ENCODE data around the gene CPA4.

CPA4 gene

GRCh38 chr7:130275826-130276297, 17.1 kb upstream of the CPA4 start:
- no peak for DNase-seq

GRCh38 chr7:130276796-130277762, 15.9 kb upstream of the CPA4 start:
- DNase-seq: no peak

- no peak for DNase-seq
Measured at GRCh38 chr7:130277763-130278643, 15.0 kb upstream of the CPA4 start.

GRCh38 chr7:130278860-130279259, 14.1 kb upstream of the CPA4 start:
- DNase-seq: no peak

GRCh38 chr7:130279286-130279685, 13.7 kb upstream of the CPA4 start:
- DNase-seq: no peak

GRCh38 chr7:130279906-130280305, 13.1 kb upstream of the CPA4 start:
- no peak for DNase-seq

- DNase-seq: no peak
Measured at GRCh38 chr7:130281260-130281659, 11.7 kb upstream of the CPA4 start.

GRCh38 chr7:130286881-130287280, 6.1 kb upstream of the CPA4 start:
- no peak for DNase-seq

- no peak for DNase-seq
Measured at GRCh38 chr7:130288168-130288567, 4.8 kb upstream of the CPA4 start.

GRCh38 chr7:130288829-130289228, 4.1 kb upstream of the CPA4 start:
- no peak for DNase-seq

GRCh38 chr7:130289478-130289877, 3.5 kb upstream of the CPA4 start:
- no peak for DNase-seq

GRCh38 chr7:130290745-130291144, 2.2 kb upstream of the CPA4 start:
- DNase-seq: no peak

GRCh38 chr7:130293521-130293920, 560 bp downstream of the CPA4 start:
- DNase-seq: no peak

GRCh38 chr7:130294314-130294713, 1.4 kb downstream of the CPA4 start:
- DNase-seq: no peak

GRCh38 chr7:130296221-130296951, 3.4 kb downstream of the CPA4 start:
- DNase-seq: no peak

- DNase-seq: no peak
Measured at GRCh38 chr7:130297628-130298543, 4.9 kb downstream of the CPA4 start.

- DNase-seq: no peak
Measured at GRCh38 chr7:130298544-130299326, 5.8 kb downstream of the CPA4 start.

- no peak for DNase-seq
Measured at GRCh38 chr7:130299866-130300265, 6.9 kb downstream of the CPA4 start.

- no peak for DNase-seq
Measured at GRCh38 chr7:130301501-130302020, 8.6 kb downstream of the CPA4 start.

- DNase-seq: no peak
Measured at GRCh38 chr7:130302649-130303048, 9.7 kb downstream of the CPA4 start.

GRCh38 chr7:130303127-130303526, 10.2 kb downstream of the CPA4 start:
- DNase-seq: no peak

All from activated CD4-positive, alpha-beta T cell treated with anti-CD3 and anti-CD28 coated beads, Interleukin-2, amount 50 U/mL, for 4 hours (primary cell).